GM23338 (cell line): ENCODE results near the gene STK24.

ENCODE experiments used
- CREB1 ChIP-seq: fragments of 250-450 bp; sonication (Bioruptor Pico); IDR thresholded peaks from 2 replicates; pipeline ENCODE4 v1.5.0; 2020; ENCODE audit warnings: low read depth, mild to moderate bottlenecking, moderate library complexity
- CTCF ChIP-seq, 2 experiments: fragments of 200-600 bp in 1 of 2; sonication (generic) in 1 of 2; conservative IDR thresholded peaks; 2 replicates each; pipeline versions ENCODE4 v1.5.1 to v1.6.1; 2016 to 2017; ENCODE audit warnings: antibody characterized with exemption in 2 of 2, low read depth in 2 of 2, mild to moderate bottlenecking in 2 of 2, moderate library complexity in 1 of 2
- EZH2 ChIP-seq: fragments of 200-600 bp; sonication (generic); IDR thresholded peaks from one replicate; pipeline ENCODE4 v1.8.0; 2017; ENCODE audit warnings: antibody characterized with exemption, mild to moderate bottlenecking, low read depth; ENCODE audit not compliant: unreplicated experiment
- EZH2phosphoT487 ChIP-seq: fragments of 200-600 bp; sonication (generic); IDR thresholded peaks from one replicate; pipeline ENCODE4 v1.8.1; 2018; ENCODE audit warnings: antibody characterized with exemption; ENCODE audit not compliant: unreplicated experiment
- JUNB ChIP-seq: IDR thresholded peaks from one replicate; pipeline ENCODE4 v1.6.1; 2016; ENCODE audit warnings: antibody characterized with exemption; ENCODE audit not compliant: unreplicated experiment
- NANOG ChIP-seq: IDR thresholded peaks from 2 replicates; pipeline ENCODE4 v1.6.1; 2016; ENCODE audit warnings: antibody characterized with exemption, borderline replicate concordance
- POLR2AphosphoS5 ChIP-seq: IDR thresholded peaks from 2 replicates; pipeline ENCODE4 v1.6.1; 2016; ENCODE audit warnings: antibody characterized with exemption, low read depth
- REST ChIP-seq: IDR thresholded peaks from one replicate; pipeline ENCODE4 v1.6.1; 2018; ENCODE audit warnings: antibody characterized with exemption; ENCODE audit not compliant: unreplicated experiment
- STAT1 ChIP-seq: IDR thresholded peaks from one replicate; pipeline ENCODE4 v1.6.1; 2016; ENCODE audit warnings: antibody characterized with exemption; ENCODE audit not compliant: unreplicated experiment
- TF ChIP-seq, protein P1 (sequence below): IDR thresholded peaks from 2 replicates; pipeline ENCODE4 v1.6.1; 2016; ENCODE audit warnings: antibody characterized with exemption

DNA sequence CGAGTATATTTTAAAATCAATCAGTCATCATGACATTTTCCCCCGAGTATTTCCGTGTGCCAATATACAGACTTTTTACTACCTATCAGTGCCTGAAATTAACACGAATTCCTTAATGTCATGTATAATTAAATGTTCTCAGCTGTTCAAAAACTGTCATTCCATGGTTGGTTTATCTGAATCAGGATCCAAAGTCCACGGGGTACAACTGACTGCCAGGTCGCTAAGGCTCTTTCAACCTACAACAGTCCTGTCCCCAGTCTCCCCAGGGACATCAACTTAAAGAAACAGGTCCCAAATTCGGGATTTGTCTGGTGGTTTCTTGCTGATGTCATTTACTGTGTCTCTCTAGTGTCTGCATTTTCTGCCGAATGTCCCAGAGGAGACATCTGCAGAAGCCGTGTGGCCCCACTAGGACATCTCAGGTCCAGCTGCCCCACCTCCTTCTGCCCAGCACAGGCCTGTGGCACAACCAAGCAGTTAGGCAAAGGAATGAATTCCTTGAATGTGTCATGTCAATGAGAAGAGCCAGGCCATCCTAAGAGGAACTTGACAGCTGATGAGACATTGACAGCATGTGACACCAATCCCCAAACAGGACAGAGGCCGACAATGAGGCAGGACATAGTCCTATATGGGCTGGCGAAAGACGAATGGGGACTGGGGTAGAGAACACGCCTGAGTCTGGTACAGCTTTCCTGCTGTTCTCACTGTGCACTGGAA is 109.5 kb downstream of the STK24 start:
- TF ChIP-seq CTCF (conservative IDR thresholded peaks at IDR 0.05; ENCODE audit: low read depth in 2 of 2) (no peak), EZH2 (no peak), EZH2phosphoT487 (no peak), POLR2AphosphoS5 (no peak), CREB1 (CRISPR knock-in tag) (no peak), NANOG (no peak), REST (no peak), STAT1 (no peak), JUNB (no peak)
- TF ChIP-seq, protein P1, sequence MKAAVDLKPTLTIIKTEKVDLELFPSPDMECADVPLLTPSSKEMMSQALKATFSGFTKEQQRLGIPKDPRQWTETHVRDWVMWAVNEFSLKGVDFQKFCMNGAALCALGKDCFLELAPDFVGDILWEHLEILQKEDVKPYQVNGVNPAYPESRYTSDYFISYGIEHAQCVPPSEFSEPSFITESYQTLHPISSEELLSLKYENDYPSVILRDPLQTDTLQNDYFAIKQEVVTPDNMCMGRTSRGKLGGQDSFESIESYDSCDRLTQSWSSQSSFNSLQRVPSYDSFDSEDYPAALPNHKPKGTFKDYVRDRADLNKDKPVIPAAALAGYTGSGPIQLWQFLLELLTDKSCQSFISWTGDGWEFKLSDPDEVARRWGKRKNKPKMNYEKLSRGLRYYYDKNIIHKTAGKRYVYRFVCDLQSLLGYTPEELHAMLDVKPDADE = no peak
